Activated CD4-positive, alpha-beta T cell treated with anti-CD3 and anti-CD28 coated beads for 24 hours (primary cell): ENCODE results near the gene PTGFRN.
"Not testable (repeated sequence)": the region's sequence is repeated elsewhere in the genome, so short reads cannot be mapped to it uniquely, and the experiment has no call there.

Experiments used
- DNase-seq, 2 donors: peaks; one replicate each; pipeline ENCODE4 v3.0.0-alpha.2; 2020; ENCODE audit warnings: low read depth in 2 of 2

The PTGFRN gene

DNA sequence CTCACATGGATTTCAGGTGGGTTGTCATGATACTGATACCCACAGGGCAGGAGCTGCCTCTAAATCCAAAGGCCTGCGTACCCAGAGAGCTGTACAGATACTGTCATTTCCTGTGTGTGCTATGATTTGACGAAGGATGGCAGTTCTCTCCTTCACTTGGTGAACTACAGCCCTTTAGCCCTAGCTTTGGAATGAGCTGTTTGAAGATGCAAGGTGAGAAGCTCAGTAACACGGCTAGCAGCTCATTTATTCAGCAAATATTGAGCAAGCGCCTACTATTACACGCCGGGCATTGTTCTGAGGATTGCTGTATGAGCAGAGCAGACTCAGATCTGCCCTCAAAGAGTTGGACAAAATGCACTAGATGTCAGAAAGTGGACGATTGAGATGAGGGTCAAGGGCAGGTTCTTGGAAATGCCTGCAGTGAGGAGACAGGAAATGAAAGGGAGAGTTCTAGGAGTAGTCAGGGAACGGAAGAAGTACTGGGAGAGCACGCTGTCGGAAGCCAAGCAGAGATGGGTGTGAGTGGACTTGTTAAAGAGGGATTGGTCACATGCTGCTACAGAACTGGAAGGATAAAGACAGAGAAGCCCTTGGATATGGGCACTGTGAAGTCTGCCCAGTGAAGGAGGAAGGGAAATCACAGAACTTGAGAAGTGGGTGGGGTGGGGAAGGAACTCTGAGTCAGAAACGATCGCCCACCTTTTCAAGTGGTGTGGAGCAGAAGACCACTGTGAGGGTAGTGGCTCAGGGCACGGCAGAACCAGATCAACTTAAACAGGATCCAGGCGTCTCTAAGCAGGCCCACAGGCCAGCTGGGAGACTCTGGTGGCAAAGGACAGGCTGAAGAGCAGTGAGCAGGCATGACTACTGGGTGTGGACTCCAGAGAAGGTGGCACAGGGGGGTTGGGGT, 7.1 kb downstream of the PTGFRN start:
- no peak for DNase-seq

DNA sequence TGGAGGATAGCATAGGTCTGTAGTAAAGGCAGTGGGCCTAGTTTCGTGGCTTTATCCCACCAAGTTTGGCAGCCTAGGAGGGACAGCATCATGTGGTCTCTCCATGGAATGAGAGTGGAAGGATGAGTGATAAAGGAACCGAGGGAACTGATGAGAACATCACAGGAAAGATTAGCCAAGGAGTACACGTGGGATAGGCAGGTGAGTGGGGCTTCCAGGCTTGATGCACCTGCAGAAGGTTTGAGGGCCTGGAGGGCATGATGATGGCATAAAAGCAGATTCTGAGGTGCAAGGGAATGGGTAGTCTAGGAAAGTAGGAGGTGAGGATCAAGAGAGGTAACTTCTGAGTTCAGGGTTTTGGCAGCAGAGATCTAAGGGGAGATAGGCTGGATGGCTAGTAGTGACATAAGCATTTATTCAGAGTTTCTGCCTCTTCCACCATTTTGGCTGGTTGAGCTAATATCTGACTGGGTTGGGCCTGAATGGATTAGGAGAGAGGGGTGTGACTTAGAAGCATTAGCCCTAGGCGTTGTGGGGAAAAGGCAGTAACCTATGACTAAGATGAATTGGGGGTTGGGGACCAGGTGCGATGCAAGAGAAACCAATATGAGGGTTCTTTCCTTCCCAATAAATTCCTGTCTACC, 9.1 kb downstream of the PTGFRN start:
- no peak for DNase-seq

GRCh38 chr1:116919802-116920201, 10.1 kb downstream of the PTGFRN start:
- no peak for DNase-seq

DNA sequence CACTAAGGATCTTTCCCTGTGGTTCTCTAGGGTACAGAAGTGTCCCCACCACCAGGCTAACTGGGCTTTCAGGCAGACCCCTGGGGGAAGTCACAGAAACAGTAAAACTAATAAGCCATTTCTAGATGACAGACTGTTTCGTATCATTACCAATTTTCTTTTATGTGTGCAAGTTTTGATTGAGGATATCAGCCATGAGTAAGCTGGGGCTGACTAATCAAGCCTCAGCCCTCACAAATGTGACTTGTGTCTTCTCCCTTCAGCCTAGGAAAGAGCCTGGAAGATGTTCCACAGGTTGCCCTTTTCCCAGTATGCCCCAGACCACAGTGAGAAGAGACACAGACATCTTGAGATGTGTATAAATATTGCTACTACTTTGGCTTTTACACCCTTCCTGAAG, 10.5 kb downstream of the PTGFRN start:
- DNase-seq, result no peak

DNA sequence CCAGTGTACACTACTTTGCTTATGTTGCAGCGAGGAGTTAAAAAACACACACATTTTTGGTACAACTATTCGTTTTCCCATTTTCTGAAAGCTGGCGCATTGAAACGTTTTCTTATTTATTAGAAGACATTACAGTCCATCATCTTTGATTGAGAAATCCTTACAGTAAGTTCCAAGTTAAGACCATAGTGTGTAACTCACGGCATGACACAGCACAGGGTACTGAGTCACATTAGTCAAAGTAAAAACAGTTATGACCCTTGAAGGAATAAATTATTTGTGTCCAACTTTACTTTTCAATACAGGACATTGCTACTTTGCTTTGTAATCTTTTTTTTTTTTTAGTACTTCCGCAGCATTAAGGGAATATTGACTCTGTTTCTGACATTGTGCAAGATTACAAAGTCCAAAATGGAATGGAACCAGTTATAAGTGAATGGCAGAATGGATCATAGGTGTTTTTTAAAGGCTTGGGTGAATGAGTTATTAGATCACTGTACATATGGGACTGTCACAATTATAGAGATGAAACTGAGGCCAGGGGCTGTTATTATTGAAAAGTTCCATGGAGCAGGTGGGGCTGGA, 11.7 kb downstream of the PTGFRN start:
- no peak for DNase-seq

GRCh38 chr1:116921937-116922336, 12.2 kb downstream of the PTGFRN start:
- no peak for DNase-seq

GRCh38 chr1:116923421-116923820, 13.7 kb downstream of the PTGFRN start:
- no peak for DNase-seq

DNA sequence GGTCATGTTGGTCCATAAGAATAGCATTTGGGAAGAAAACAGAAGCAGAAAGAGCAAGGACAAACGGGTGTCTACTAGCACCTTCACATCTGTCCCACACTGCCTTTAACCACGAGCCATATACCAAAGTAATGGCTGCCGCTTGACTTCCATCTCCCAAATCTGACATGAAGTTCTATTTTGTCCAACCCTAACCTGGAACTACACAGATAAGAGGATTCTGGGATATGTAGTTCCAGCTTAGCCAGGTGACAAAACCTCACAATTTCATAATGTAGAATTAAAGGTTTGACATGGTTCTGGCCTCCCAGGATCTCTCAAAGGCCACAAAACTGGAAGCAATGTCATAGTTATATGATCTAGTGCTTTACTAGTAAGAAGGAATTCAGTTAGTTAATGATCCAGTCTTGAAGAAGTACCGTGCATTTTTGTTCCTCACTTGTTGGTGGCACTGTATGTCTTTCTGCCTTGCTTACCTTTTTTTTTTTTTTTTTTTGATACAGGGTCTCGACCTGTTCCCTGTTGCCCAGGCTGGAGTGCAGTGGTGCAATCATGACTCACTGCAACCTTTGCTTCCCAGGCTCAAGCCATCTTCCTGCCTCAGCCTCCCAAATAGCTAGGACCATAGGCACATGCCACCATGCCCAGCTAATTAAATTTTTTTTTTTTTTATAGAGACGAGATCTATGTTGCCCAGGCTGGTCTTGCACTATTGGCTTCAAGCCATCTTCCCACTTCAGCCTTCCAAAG, 17.5 kb downstream of the PTGFRN start:
- DNase-seq, result no peak

DNA sequence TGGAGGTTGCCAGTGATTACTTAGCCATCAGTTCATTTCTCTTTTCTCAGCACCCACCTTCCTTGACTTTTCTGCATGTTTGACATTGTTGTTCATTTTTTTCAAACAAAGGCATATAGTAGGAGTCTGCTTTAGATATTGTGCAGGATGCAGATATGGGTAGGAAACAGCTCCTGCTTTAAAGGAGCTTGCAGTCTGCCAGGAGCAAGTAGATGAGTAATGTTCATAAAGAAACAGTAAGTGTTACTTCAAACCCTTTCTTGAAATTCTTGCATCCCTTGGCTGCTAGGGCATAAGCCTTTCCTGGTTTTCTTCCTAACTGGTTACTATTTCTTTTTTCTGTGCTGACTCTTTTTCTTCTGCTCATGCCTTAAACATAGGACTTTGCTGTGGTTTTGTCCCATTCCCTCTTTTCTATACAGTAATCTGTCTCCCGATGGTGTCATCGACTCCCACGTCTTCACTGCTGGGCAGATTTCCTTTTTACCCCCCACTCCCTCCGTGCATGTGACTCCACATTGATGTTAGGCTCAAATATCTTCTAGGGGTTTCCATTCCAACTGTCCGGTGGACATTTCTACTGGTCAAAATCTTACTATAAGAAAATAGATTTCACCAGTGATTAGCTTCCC, 20.4 kb downstream of the PTGFRN start:
- no peak for DNase-seq

DNA sequence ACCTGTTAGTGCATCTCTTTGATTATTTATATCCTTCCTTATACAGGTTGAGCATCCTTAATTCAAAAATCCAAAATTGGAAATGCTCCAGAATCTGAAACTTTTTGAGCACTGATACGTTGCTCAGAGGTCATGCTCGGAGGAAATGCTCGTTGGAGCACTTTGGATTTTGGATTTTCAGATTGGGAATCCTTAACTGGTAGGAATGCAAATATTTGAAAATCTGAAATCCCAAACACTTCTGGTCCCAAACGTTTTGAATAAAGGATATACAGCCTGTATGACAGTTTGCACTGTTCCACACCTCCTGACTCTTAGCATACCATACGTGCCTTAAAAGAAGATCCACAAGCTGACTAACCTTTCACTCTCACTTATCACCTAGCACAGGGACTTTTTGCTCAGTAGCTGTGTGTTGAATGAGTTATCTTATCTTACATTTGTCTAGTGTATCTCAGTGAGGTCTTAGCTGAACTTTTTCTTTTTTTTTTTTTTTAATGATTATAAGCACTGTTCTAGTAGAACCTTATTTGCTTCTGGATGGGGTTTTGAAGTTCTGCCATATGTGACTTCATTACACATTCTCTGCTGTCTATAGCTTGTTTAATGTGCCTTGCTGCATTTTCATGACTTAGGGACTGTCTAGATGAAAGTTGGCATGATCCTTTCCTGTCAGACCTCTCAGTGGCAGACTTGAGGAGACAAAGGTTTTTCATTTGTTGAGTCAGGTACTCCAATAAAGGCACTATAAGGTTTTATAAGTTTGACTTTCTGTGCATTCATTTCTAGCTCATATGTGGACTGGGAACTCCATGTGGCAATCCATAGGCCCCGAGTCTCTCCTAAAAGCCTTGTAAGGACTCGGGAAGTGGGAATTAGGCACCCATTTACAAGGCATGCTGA, 21.6 kb downstream of the PTGFRN start:
- no peak for DNase-seq

- DNase-seq, result no peak
Observed at GRCh38 chr1:116933606-116934515, 24.1 kb downstream of the PTGFRN start.

- DNase-seq, result no peak
Observed at GRCh38 chr1:116934586-116935207, 25.0 kb downstream of the PTGFRN start.

- DNase-seq, result no peak
Observed at GRCh38 chr1:116938216-116938615, 28.5 kb downstream of the PTGFRN start.

DNA sequence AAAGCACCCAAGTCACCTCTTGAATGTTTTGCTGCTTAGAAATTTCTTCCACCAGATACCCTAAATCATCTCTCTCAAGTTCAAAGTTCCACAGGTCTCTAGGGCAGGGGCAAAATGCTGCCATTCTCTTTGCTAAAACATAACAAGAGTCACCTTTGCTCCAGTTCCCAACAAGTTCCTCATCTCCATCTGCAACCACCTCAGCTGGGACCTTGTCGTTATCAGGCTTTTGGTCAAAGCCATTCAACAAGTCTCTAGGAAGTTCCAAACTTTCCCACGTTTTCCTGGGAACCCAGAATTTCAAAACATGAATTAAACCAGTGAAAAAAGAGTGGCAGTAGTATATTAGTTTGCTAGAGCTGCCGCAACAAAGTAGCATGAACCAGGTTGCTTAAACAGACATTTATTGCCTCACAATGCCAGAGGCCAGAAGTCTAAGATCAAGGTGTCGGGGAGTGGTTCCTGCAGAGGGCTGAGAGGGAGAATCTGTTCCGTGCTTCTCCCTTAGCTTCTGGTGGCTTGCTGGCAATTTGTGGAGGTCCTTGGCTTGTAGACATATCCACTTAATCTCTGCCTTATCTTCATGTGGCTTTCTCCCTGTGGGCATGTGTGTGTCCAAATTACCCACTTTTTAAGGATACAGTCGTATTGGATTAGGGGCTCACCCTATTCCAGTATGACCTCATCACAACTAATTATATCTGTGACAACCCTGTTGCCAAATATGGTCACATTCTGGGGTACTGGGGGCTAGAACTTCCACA, 30.2 kb downstream of the PTGFRN start:
- DNase-seq, result not testable (repeated sequence)

GRCh38 chr1:116940814-116941599, 31.3 kb downstream of the PTGFRN start:
- no peak for DNase-seq

DNA sequence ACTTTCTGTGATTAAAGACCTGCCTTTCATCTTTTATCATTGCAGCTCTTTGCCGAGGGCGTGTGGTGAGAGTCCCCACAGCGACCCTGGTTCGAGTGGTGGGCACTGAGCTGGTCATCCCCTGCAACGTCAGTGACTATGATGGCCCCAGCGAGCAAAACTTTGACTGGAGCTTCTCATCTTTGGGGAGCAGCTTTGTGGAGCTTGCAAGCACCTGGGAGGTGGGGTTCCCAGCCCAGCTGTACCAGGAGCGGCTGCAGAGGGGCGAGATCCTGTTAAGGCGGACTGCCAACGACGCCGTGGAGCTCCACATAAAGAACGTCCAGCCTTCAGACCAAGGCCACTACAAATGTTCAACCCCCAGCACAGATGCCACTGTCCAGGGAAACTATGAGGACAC, 32.0 kb downstream of the PTGFRN start:
- no peak for DNase-seq

DNA sequence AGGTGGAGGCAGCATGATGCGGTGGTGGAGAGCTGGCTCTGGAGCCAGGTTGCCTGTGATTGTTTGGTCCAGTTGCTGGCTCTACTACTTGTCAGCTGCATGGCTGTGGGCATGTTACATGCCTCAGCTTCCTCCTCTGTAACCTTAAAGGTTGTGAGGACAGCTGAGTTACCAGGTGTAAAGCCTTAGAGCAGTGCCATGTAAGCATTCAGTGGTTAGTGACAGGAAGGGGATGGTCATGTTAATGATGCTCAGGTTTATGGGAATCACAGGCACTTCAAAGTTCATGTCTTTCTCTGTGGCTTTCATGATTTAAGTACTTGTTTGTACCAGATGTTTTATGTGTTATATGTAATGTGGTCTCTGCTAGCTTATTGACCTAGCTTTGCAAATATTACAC, 32.6 kb downstream of the PTGFRN start:
- DNase-seq, result no peak

GRCh38 chr1:116943438-116943837, 33.7 kb downstream of the PTGFRN start:
- no peak for DNase-seq
